DMS 273 (cell line): ENCODE data around the gene FAM83E.
"Not testable (repeated sequence)": the region's sequence is repeated elsewhere in the genome, so short reads cannot be mapped to it uniquely, and the experiment has no call there.

ENCODE experiments used
- DNase-seq: peaks from one replicate; lab custom pipeline; 2025; ENCODE audit not compliant: unreplicated experiment; lab: John Stamatoyannopoulos, UW

FAM83E gene

GRCh38 chr19:48642862-48643261 is 28.0 kb upstream of the FAM83E start:
- no peak for DNase-seq

GRCh38 chr19:48641850-48642249 is 27.0 kb upstream of the FAM83E start:
- DNase-seq = no peak

- DNase-seq = no peak
Observed at GRCh38 chr19:48639483-48640375, 24.9 kb upstream of the FAM83E start.

GRCh38 chr19:48638831-48639381 is 24.0 kb upstream of the FAM83E start:
- DNase-seq = peak; percentile 34

- DNase-seq = peak; percentile 97
Observed at GRCh38 chr19:48637948-48638830, 23.3 kb upstream of the FAM83E start.

GRCh38 chr19:48637449-48637947 is 22.6 kb upstream of the FAM83E start:
- peak; percentile 100 for DNase-seq

GRCh38 chr19:48636859-48637448 is 22.1 kb upstream of the FAM83E start, which contains the start of gene DBP:
DBP (minus strand) TSS chr19:48637379; CDS start chr19:48636994, 385 bp downstream.
- peak; percentile 89 for DNase-seq

- peak; percentile 71 for DNase-seq
Observed at GRCh38 chr19:48635966-48636858, 21.3 kb upstream of the FAM83E start.

- DNase-seq = peak; percentile 88
Observed at GRCh38 chr19:48635263-48635965, 20.5 kb upstream of the FAM83E start.

- DNase-seq = peak; percentile 99
Observed at GRCh38 chr19:48634424-48635262, 19.8 kb upstream of the FAM83E start.

- DNase-seq = no peak
Observed at GRCh38 chr19:48634036-48634342, 19.1 kb upstream of the FAM83E start.

- DNase-seq = peak; percentile 36
Observed at GRCh38 chr19:48633148-48634035, 18.5 kb upstream of the FAM83E start.

- DNase-seq = no peak
Observed at GRCh38 chr19:48632692-48633147, 17.8 kb upstream of the FAM83E start.

- not testable (repeated sequence) for DNase-seq
Observed at GRCh38 chr19:48632286-48632685, 17.4 kb upstream of the FAM83E start.

- DNase-seq = peak; percentile 58
Observed at GRCh38 chr19:48631225-48631624, 16.3 kb upstream of the FAM83E start.

GRCh38 chr19:48630296-48631063 is 15.6 kb upstream of the FAM83E start:
- peak; percentile 60 for DNase-seq
